Sigmoid colon (tissue), 4 donors: ENCODE results near the gene SHANK1.

Experiments used
- EP300 ChIP-seq, 4 donors: sonication (generic); formaldehyde crosslinking; IDR thresholded peaks; one replicate each; pipeline ENCODE4 v1.6.1; 2017; ENCODE audit warnings: antibody characterized with exemption in 4 of 4
- POLR2A ChIP-seq, 2 donors: fragments of 450-650 bp; IDR thresholded peaks; one replicate each; pipeline ENCODE4 v1.6.1; 2016; ENCODE audit warnings: antibody characterized with exemption in 2 of 2, mild to moderate bottlenecking in 2 of 2, moderate library complexity in 2 of 2
- POLR2AphosphoS5 ChIP-seq, 4 donors: sonication (generic); formaldehyde crosslinking; IDR thresholded peaks; one replicate each; pipeline ENCODE4 v1.6.1; 2017; ENCODE audit warnings: antibody characterized with exemption in 4 of 4
- TF ChIP-seq, protein P1 (sequence below), 4 experiments: fragments of 450-650 bp in 3 of 4; fragments of 200-600 bp in 1 of 4; IDR thresholded peaks; one replicate each; pipeline ENCODE4 v1.5.1; 2016 to 2019; ENCODE audit warnings: antibody characterized with exemption in 4 of 4, mild to moderate bottlenecking in 3 of 4, moderate library complexity in 2 of 4

DNA sequence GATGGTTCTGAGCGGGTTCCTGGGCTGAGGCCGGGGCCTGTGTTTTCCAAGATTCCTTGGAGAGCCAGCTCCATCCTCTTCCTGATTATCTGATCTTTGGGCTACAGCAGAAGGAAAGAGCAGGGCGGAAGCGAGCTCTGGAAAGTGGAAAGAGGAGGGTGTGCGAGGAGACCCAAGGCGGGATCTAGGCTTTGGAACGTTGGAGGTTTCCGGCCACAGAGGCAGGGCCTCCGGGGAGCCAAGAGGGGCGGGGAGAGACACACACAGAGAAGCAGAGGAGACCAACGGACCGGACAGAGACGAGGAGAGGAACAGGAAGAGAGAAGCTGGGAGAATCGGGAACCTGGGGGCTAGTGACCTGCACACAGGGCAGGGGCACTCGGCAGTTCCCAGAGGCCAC, 3.5 kb upstream of the SHANK1 start, which contains the start of gene CLEC11A:
- TF ChIP-seq, protein P1, sequence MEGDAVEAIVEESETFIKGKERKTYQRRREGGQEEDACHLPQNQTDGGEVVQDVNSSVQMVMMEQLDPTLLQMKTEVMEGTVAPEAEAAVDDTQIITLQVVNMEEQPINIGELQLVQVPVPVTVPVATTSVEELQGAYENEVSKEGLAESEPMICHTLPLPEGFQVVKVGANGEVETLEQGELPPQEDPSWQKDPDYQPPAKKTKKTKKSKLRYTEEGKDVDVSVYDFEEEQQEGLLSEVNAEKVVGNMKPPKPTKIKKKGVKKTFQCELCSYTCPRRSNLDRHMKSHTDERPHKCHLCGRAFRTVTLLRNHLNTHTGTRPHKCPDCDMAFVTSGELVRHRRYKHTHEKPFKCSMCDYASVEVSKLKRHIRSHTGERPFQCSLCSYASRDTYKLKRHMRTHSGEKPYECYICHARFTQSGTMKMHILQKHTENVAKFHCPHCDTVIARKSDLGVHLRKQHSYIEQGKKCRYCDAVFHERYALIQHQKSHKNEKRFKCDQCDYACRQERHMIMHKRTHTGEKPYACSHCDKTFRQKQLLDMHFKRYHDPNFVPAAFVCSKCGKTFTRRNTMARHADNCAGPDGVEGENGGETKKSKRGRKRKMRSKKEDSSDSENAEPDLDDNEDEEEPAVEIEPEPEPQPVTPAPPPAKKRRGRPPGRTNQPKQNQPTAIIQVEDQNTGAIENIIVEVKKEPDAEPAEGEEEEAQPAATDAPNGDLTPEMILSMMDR (IDR thresholded peaks at IDR 0.05), result no peak
- TF ChIP-seq EP300 (IDR thresholded peaks at IDR 0.05) (no peak), POLR2A (IDR thresholded peaks at IDR 0.05) (no peak), POLR2AphosphoS5 (IDR thresholded peaks at IDR 0.05) (no peak)
